HTR-8/SVneo (cell line): ENCODE measurements around the gene CCDC97.
A peak's percentile ranks its signal among the peaks of the same experiment; 100 is the strongest.
"Not testable (repeated sequence)": the region's sequence is repeated elsewhere in the genome, so short reads cannot be mapped to it uniquely, and the experiment has no call there.

ENCODE experiments used
- DNase-seq: peaks from one replicate; pipeline ENCODE4 v3.0.0; 2011; ENCODE audit warnings: low spot score, mixed read lengths; ENCODE audit not compliant: insufficient read length
- FAIRE-seq: peaks from 2 replicates; lab custom pipeline; 2011; peaks lifted over from hg19 to GRCh38; lab: Jason Lieb, UNC

Gene CCDC97

GRCh38 chr19:41310033-41310831, at the start of gene CCDC97:
CCDC97 (plus strand) TSS chr19:41310172; CDS start chr19:41310311, 139 bp downstream.
- DNase-seq (peak; percentile 89), FAIRE-seq (no peak)

- no peak for FAIRE-seq
- no peak for DNase-seq
These were observed 48.3 kb upstream of the CCDC97 start for GRCh38 chr19:41261474-41262190.

- FAIRE-seq (peak; percentile 13), DNase-seq (no peak)
These were observed 46.7 kb upstream of the CCDC97 start for GRCh38 chr19:41263042-41263849.

GRCh38 chr19:41263850-41264580, 46.0 kb upstream of the CCDC97 start, which contains the start of gene HNRNPUL1:
HNRNPUL1 (plus strand) TSS chr19:41264372; CDS start chr19:41264504, 132 bp downstream.
- DNase-seq (peak; percentile 99), FAIRE-seq (peak; percentile 96)

- FAIRE-seq, result no peak
- DNase-seq, result peak; percentile 52
These were observed 45.2 kb upstream of the CCDC97 start for GRCh38 chr19:41264581-41265394.

- DNase-seq, result peak; percentile 23
- FAIRE-seq, result no peak
These were observed 44.4 kb upstream of the CCDC97 start for GRCh38 chr19:41265395-41266153.

GRCh38 chr19:41269055-41269454, 40.9 kb upstream of the CCDC97 start:
- DNase-seq (no peak), FAIRE-seq (no peak)

- DNase-seq (no peak), FAIRE-seq (no peak)
These were observed 40.4 kb upstream of the CCDC97 start for GRCh38 chr19:41269571-41269970.

GRCh38 chr19:41273076-41273475, 36.9 kb upstream of the CCDC97 start:
- DNase-seq (no peak), FAIRE-seq (no peak)

GRCh38 chr19:41274802-41275201, 35.2 kb upstream of the CCDC97 start:
- no peak for DNase-seq
- no peak for FAIRE-seq

- no peak for DNase-seq
- FAIRE-seq, result no peak
These were observed 33.7 kb upstream of the CCDC97 start for GRCh38 chr19:41276231-41276630.

- DNase-seq (no peak), FAIRE-seq (no peak)
These were observed 31.5 kb upstream of the CCDC97 start for GRCh38 chr19:41278478-41278877.

GRCh38 chr19:41288673-41289530, 21.1 kb upstream of the CCDC97 start:
- DNase-seq, result no peak
- FAIRE-seq, result no peak

- not testable (repeated sequence) for DNase-seq, FAIRE-seq
These were observed 20.2 kb upstream of the CCDC97 start for GRCh38 chr19:41289814-41290213.

- DNase-seq (no peak), FAIRE-seq (no peak)
These were observed 15.6 kb upstream of the CCDC97 start for GRCh38 chr19:41294393-41294792.

- FAIRE-seq, result no peak
- DNase-seq, result no peak
These were observed 14.5 kb upstream of the CCDC97 start for GRCh38 chr19:41295499-41295898.

GRCh38 chr19:41296433-41296871, 13.5 kb upstream of the CCDC97 start:
- DNase-seq (no peak), FAIRE-seq (no peak)
